HG03521 (cell line): Measurements from ENCODE around the gene HACD1.
A peak's percentile ranks its signal among the peaks of the same experiment; 100 is the strongest.
"Not testable (repeated sequence)": the region's sequence is repeated elsewhere in the genome, so short reads cannot be mapped to it uniquely, and the experiment has no call there.

ENCODE experiments used
- ATAC-seq: cut with Tn5 transposase; IDR thresholded peaks from one replicate; pipeline ENCODE4 v1.9.1; 2021; ENCODE audit warnings: mild to moderate bottlenecking, moderate library complexity; ENCODE audit not compliant: unreplicated experiment

The HACD1 gene

DNA sequence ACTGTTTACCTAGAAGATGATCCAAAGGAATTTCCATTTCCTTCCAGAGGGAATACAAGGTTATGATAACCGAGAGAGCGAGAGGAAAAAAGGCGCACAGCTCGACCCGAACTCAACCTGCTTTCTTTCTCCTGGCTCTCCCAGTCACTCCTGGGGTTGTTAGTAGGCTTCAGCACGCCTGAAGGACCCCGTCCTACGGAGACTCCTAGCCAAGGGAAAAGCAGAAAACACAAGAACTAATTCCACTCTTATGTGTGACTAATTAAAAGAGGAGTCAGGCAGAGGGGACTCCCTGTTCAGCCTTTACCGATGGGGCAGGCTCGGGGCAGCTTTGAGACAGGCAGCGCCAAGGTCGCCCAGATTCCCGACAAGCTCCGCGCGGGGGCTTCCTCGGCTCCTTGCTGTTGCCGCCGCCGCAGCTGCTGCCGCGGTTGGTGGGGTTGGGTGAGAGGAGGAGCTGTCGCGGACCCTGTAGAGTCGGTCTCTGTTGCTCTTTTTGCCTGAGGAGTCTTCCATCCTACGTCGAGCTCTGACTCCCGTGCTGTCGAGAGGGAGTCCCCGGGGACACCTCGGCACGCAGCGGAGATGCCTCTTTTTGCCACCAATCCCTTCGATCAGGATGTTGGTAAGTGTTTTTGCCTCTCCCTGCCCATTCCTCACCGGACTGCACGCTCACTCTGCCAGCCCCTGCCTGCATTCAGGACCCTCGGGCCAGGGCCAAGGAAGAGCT lies 26.7 kb upstream of the HACD1 start, which contains the start of gene STAM:
TSS of gene STAM (plus strand) at position 397 of the 730 bp plus-strand sequence. CDS start at position 586, 189 bp downstream.
- ATAC-seq = peak; percentile 92

DNA sequence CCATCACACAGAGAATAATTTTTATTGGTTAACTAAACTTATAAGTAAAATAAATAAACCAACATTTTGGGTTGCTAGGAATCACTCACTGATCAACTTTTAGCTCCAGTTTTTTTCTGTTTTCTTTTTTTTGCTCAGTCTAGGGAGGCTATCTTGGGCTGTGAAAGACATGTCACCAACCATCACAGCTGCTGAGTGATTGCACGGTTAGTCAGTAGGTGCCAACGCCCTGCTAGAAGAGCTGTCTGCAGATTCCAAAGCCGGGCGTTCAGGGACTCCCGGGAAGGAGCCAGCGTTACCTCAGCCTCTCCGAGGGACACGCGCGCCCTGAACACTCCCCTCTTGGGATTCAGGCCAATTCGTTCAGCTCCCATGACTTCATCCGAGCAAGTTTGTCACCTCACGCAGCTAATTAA lies 26.2 kb upstream of the HACD1 start:
- ATAC-seq = peak; percentile 7

GRCh38 chr10:17640331-17640816 lies 23.2 kb upstream of the HACD1 start:
- no peak for ATAC-seq

DNA sequence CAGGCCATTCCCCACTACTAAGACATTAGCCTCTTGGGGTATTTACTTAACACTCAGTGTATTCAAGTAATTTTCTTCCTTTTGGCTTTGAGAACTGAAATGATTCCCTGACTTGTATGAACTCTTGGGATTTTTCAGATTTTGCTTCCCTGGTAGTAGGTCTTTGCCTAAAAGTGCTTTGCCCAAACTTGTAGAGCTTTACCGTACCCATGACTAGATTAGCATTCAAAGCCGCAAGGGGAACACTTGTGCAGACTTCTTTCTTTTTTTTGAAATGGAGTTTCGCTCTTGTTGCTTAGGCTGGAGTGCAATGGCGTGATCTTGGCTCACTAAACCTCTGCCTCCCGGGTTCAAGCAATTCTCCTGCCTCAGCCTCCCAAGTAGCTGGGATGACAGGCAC lies 20.7 kb upstream of the HACD1 start:
- no peak for ATAC-seq

DNA sequence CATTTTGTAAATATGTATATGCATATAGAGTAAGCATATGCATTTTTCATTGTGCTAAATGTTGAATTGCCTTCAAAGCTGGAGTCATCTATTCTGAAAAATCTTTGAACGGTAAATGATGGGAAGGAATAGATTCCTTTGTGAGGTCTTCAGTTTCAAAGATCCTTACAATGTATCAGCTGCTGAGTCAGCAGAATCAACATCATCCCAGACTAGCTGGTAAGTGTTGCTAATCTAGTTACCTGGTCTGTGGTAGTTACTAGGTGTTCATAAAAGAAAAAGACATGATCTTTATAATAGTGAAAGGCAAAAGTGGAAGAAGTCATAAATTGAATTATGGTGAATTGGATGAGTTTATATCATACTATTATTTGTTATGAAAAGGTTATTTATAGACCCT lies 16.2 kb upstream of the HACD1 start:
- no peak for ATAC-seq

DNA sequence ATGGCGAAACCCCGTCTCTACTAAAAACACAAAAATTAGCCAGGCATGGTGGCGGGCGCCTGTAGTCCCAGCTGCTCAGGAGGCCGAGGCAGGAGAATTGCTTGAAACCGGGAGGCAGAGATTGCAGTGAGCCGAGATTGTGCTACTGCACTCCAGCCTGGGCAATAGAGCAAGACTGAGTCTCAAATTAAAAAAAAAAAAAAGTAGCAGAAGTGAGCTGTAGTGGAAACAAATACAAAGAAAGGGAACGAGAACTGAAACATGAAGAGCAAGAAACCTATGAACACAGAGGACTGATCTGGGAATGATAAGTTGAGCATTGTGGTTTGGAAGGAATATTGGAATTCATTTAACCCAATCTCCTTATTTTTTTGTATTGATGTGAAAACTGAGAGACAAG lies 15.4 kb upstream of the HACD1 start:
- ATAC-seq = not testable (repeated sequence)

DNA sequence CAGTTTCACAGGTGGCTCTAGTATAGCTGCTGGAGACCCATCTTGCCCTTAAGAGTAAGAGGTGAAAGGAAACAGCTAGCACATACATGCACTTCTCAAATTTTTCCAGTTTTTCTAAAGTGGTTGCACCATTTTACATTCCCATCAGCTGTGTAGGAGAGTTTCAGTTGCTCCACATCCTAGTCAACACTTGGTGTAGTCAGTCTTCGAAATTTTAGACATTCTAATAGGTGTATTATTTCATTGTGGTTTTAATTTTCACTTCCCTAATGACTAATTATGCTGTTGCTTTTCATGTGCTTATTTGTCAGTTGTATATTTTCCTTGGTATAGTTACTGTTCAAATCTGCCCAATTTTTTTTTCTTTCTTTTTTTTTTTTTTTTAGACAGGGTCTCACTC lies 9.5 kb upstream of the HACD1 start:
- ATAC-seq = no peak

- no peak for ATAC-seq
Observed at GRCh38 chr10:17624996-17625395, 7.8 kb upstream of the HACD1 start.

DNA sequence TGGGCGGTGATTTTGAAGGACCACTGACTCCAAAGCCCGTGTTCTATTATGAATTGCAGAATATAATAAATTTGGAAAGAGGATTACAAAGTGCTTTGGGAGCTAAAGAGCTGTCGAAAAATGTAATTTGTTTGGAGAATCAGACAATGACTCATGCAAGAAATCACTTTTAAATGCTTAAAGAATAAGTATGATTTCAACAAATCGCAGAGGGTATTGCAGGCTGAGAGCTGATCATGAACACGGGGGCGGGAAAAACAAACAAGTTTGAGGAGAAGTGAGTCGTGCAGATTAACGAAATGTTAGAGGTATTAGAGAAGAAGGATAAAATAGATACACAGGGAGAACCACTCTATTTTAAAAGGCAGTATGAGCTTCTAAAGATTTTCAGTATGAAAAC lies 4.9 kb upstream of the HACD1 start:
- ATAC-seq = no peak

DNA sequence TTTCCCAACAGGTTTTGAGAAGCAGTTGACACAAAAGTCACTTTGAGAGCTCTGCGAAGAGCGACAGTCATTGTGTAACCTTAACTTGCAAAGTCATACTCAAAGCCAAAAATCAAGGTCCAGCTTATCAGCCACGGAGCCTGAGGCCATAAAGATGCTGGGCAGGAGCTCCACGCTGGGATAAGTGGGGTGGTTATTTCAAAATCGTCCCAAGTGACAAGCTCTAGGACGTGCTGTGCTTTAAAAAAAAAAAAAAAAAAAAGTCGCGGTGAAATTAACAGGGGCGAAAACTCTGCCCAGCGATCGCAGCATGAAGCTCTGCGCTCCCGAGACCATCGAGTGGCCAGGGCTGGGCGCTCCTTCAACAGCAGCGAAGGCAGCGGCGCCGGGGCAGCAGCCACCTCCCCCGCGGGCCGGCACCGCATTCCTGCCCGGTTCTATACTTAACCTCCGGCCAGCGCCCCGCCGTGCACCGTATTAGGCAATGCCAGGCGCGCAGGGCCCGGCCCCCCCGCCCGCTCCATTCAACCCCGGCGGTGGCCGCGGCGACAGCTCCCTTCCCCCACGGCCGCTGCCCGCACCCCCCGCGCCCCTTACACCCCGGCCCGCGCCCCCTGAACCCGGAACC lies 657 bp downstream of the HACD1 start:
- ATAC-seq = peak; percentile 39

DNA sequence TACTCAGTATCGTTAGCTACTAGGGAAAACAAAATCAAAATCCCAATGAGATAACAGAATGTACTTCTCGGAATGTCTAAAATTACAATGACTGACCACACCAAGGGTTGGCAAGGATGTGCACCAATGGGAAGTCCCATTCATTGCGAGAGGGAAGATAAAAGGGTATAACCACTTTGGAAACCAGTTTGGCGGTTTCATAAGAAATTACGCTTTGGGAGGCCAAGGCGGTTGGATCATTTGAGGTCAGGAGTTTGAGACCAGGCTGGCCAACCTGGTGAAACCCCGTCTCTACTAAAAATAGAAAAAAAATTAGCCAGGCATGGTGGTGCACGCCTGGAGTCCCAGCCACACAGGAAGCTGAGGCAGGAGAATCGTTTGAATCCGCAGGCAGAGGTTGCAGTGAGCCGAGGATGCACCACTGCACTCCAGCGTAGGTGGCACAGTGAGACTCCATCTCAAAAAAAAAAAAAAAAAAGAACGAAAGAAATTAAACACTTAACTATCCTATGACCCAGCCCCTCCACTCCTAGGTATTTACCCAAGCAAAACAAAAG lies 7.6 kb downstream of the HACD1 start:
- ATAC-seq = no peak

DNA sequence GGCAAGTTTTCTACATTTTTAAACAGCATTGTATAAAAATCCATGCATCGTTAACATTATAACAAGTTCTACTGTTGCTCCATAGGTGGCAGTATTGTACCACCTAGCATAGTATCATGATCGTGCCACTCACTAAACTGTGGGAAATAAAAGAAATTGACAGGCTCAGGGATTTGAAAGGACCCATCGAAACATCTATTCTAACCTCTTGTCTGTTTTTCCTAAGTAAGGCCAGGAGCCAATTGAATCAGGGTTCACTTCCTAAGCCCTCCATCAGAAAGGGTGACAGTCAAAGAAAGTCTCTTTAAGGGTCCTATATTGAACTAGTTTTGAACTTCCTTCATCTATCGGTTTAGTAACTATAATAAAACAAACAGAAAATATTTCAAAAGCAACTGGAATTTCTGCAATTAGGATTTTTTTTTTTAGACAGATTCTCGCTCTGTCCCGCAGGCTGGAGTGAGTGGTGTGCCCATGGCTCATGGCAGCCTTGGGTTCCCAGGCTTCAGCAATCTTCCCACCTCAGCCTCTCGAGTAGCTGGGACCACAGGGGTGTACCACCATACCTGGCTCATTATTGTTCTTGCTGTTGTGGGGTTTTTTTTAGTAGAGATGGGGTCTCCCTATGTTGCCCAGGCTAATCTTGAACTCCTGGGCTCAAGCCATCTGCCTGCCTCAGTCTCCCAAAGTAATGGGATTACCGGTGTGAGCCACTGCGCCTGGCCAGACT lies 9.4 kb downstream of the HACD1 start:
- peak; percentile 70 for ATAC-seq

- no peak for ATAC-seq
Observed at GRCh38 chr10:17607060-17607459, 10.1 kb downstream of the HACD1 start.

DNA sequence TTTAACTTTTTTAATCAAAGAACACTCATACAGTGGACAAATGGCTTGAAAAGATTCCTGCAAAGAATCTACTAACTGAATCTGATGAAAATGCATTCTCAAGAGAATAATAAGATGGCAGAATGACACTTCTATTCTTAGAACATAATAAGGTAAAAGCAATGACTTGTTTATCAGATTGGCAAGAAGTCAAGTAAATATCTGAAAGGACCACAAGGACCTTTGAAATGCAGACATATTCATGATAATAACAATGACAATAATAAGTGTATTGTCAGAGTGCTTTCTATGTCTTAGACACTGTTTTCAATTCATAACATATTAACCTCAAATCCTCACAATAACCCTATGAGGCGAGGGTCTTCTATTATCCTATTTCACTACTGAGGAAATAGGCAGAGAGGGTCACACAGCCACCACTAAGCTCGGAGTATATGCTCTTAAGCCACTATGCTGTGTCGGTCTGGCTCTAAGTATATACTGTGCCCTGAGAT lies 10.6 kb downstream of the HACD1 start:
- no peak for ATAC-seq

DNA sequence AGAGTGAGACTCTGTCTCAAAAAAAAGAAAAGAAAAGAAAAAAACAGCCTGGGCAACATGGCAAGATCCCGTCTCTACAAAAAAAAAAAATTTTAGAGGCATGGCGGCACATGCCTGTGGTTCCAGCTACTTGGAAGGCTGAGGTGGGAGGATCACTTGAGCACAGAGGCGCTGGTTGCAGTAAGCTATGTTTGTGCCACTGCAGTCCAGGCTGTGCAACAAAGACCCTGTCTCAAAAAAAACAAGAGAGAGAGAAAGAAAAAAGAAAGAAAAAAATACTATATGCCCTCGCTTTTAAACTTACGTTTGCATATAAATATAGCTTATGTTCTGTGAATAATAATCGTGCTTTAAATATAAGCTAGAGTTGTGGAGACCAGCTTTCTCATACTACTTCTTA lies 11.2 kb downstream of the HACD1 start:
- no peak for ATAC-seq

DNA sequence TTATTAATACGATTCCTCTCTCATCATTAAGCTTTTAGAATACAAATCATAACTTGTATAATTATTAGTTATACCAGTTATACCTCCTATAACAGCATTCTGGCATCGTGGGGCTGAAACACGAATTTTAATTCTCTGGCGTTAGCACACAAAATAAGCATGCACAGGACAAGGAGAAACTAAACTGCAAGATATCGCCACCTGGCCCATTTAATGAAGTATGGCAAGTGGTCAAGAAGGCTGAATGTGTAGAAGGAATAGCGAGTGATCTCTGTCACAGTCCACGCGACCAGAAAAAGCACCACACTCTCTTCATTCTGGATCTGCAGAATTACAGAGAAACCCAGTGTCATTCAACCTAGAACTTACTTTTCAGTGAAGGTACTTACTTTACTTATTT lies 18.1 kb downstream of the HACD1 start:
- no peak for ATAC-seq

DNA sequence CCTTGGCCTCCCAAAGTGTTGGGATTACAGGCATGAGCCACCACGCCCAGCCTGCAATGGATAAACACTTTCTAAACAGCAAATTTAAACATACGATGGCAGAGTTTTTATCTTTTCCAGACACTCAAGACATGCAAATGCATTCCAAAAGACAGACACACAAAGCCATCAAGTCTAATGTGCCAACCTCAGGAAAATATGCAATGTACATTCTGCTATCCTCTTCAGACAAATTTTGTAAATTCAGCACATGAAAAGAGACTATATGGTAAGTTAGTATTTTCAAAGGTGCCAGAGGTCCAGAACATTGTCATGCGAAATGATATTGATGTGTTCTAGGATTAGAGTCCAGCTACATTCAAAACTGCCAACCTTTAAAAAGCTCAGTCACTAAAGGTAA lies 19.8 kb downstream of the HACD1 start:
- ATAC-seq = no peak

DNA sequence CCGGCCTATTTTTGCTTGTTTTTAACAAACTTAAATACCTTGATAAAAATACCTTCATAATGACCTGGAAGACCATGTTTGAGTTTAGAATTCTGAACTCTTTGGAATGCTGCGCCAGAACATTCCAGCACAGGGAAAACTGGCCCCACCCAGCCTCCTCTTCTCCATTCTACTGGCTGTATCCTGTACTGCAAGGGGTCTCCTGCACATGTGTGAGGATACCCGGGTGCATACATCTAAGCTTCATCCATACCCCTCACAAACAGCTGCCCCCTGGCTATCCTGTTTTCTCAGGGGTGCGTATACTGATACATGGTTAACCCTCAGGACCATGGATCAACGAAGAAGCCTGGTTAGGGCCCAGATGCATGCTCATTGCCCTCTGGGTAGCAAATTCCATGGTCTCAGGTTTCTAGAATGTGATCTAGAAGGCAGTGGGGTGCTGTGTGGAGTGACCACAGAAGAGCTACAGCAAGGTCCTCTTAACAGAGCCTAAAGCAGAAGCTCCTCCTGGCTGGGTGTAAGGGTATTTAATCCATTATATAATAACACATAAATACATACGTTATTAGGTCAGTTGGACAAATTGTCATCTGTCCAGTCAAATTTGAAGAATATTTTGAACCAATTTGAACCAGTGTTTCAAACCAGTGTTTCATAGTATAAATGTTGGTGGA lies 26.1 kb downstream of the HACD1 start:
- no peak for ATAC-seq

GRCh38 chr10:17589316-17589715 lies 27.9 kb downstream of the HACD1 start:
- not testable (repeated sequence) for ATAC-seq

- ATAC-seq = no peak
Observed at GRCh38 chr10:17588420-17588819, 28.8 kb downstream of the HACD1 start.

- ATAC-seq = not testable (repeated sequence)
Observed at GRCh38 chr10:17587321-17587720, 29.9 kb downstream of the HACD1 start.
